Kidney epithelial cell (primary cell): ENCODE measurements around the gene KCNJ1. TPM values are rescaled to one million over a fixed set of nuclear protein-coding genes. Genes with fewer than 3 reads are reported as not detected.

Source experiments
- DNase-seq: peaks from one replicate; pipeline ENCODE4 v3.0.0-alpha.2; 2010; ENCODE audit warnings: low read depth
- H3K27me3 ChIP-seq: 2 replicates; pipeline ENCODE4 v1.6.0; 2011; ENCODE audit warnings: low read length; ENCODE audit not compliant: control insufficient read depth, insufficient read depth
- H3K36me3 ChIP-seq: 2 replicates; pipeline ENCODE4 v1.5.1; 2011; ENCODE audit warnings: low read length; ENCODE audit not compliant: control insufficient read depth, insufficient read depth
- H3K4me3 ChIP-seq: 2 replicates; pipeline ENCODE4 v1.5.1; 2011; ENCODE audit warnings: low read depth, mild to moderate bottlenecking, control low read depth, low read length
- CTCF ChIP-seq: IDR thresholded peaks from 2 replicates; pipeline ENCODE4 v1.5.1; 2011; ENCODE audit warnings: mild to moderate bottlenecking, moderate library complexity, low read length, control low read depth, inconsistent platforms; ENCODE audit not compliant: insufficient read depth, poor library complexity, severe bottlenecking
- total RNA-seq: library from RNA; depleted of rRNA; stranded (reverse); fragments of >200 nt; gene quantifications from 2 replicates; pipeline ENCODE4 v1.2.3, GENCODE V29; 2015

KCNJ1 gene
- total RNA-seq, 1 donor from 2014 or later, result not detected

GRCh38 chr11:128832121-128832497 is 35.0 kb downstream of the KCNJ1 start:
- Histone ChIP-seq H3K4me3 (no peak overlapping the region), H3K36me3 (no peaks in the 10 kb centered on the region), H3K27me3 (no peaks in the 10 kb centered on the region)
- TF ChIP-seq CTCF, result no peak
- DNase-seq, result no peak

GRCh38 chr11:128831174-128832120 is 35.6 kb downstream of the KCNJ1 start:
- Histone ChIP-seq H3K27me3 (no peaks in the 10 kb centered on the region), H3K36me3 (no peaks in the 10 kb centered on the region), H3K4me3 (no peak overlapping the region)
- TF ChIP-seq CTCF, result peak; percentile 87
- peak; percentile 32 for DNase-seq

- TF ChIP-seq CTCF, result no peak
- Histone ChIP-seq H3K4me3 (no peak overlapping the region), H3K27me3 (no peaks in the 10 kb centered on the region), H3K36me3 (no peaks in the 10 kb centered on the region)
- DNase-seq, result no peak
Observed at GRCh38 chr11:128830290-128831173, 36.6 kb downstream of the KCNJ1 start.

GRCh38 chr11:128828350-128828749 is 38.7 kb downstream of the KCNJ1 start:
- no peaks in the 10 kb centered on the region for H3K36me3 ChIP-seq
- no peak overlapping the region for H3K4me3 ChIP-seq
- no peak for TF ChIP-seq CTCF
- no peak for DNase-seq
- H3K27me3 ChIP-seq, result peaks cover 2% of the 10 kb centered on the region

GRCh38 chr11:128827191-128827893 is 39.8 kb downstream of the KCNJ1 start:
- Histone ChIP-seq H3K4me3 (no peak overlapping the region), H3K36me3 (no peaks in the 10 kb centered on the region), H3K27me3 (peaks cover 3% of the 10 kb centered on the region)
- no peak for DNase-seq
- no peak for TF ChIP-seq CTCF
